OCI-LY1 (cell line): ENCODE results near the gene GNAL.
A peak's percentile ranks its signal among the peaks of the same experiment; 100 is the strongest.

Experiments used
- EZH2 ChIP-seq: fragments of 200-600 bp; sonication (generic), shearing (Covaris generic); IDR thresholded peaks from 2 replicates; pipeline ENCODE4 v1.8.0; 2017; ENCODE audit warnings: borderline replicate concordance, mixed run types, mild to moderate bottlenecking, antibody characterized with exemption, low read length, moderate library complexity, mixed read lengths
- TF ChIP-seq, protein P1 (sequence below): fragments of 200-600 bp; sonication (generic), shearing (Covaris generic); IDR thresholded peaks from 2 replicates; pipeline ENCODE4 v1.5.1; 2017; ENCODE audit warnings: mild to moderate bottlenecking, antibody characterized with exemption, low read length, moderate library complexity, mixed read lengths

DNA sequence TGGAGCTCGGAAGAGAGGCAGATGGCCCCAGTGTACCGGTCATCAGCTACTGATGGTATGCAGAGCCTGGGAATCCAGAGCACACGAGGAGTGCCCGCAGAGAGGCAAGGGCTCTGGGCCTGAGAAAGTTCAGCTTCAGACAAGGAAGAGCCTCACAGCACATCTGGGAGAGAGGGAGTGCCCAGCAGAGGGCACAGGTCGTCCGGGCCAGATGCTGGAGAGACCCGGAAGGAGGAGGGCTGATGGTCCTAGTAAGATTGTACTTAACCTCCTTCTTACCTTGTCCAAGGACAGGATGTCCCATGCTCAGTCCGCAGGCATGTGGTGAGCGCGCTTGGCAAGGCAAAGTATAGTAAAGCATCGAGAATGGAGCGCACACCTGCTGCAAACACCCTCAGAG, 137.8 kb downstream of the GNAL start:
- TF ChIP-seq, protein P1, sequence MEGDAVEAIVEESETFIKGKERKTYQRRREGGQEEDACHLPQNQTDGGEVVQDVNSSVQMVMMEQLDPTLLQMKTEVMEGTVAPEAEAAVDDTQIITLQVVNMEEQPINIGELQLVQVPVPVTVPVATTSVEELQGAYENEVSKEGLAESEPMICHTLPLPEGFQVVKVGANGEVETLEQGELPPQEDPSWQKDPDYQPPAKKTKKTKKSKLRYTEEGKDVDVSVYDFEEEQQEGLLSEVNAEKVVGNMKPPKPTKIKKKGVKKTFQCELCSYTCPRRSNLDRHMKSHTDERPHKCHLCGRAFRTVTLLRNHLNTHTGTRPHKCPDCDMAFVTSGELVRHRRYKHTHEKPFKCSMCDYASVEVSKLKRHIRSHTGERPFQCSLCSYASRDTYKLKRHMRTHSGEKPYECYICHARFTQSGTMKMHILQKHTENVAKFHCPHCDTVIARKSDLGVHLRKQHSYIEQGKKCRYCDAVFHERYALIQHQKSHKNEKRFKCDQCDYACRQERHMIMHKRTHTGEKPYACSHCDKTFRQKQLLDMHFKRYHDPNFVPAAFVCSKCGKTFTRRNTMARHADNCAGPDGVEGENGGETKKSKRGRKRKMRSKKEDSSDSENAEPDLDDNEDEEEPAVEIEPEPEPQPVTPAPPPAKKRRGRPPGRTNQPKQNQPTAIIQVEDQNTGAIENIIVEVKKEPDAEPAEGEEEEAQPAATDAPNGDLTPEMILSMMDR = peak; percentile 26; the same call in 1 of the 2 replicates
- TF ChIP-seq EZH2 = no peak
